Keratinocyte (primary cell): Measurements from ENCODE around the gene RUFY3. TPM values are rescaled to one million over a fixed set of nuclear protein-coding genes. Genes with fewer than 3 reads are reported as not detected.

ENCODE experiments used
- DNase-seq: peaks from one replicate; pipeline ENCODE4 v3.0.0-alpha.2; 2011; ENCODE audit warnings: low read depth, missing footprints, low spot score
- FAIRE-seq: peaks from 2 replicates; lab custom pipeline; 2011; peaks lifted over from hg19 to GRCh38; lab: Jason Lieb, UNC
- H2AFZ ChIP-seq: 2 replicates; pipeline ENCODE4 v1.6.0; 2012; ENCODE audit warnings: low read length, control low read depth, inconsistent platforms; ENCODE audit not compliant: control insufficient read depth
- H3K27ac ChIP-seq: 2 replicates; pipeline ENCODE4 v1.5.1; 2011; ENCODE audit warnings: low read length; ENCODE audit not compliant: control insufficient read depth, insufficient read depth
- H3K27me3 ChIP-seq: 3 replicates; pipeline ENCODE4 v1.6.0; 2011; ENCODE audit warnings: low read length; ENCODE audit not compliant: control insufficient read depth, insufficient read depth; ENCODE audit errors: extremely low read depth
- H3K36me3 ChIP-seq, 2 experiments: 2 replicates in 1 of 2; 3 replicates in 1 of 2; pipeline ENCODE4 v1.5.1; 2011; ENCODE audit warnings: low read length in 2 of 2, mild to moderate bottlenecking in 1 of 2; ENCODE audit not compliant: control insufficient read depth in 2 of 2, insufficient read depth in 2 of 2; ENCODE audit errors: extremely low read depth in 1 of 2
- H3K4me1 ChIP-seq: 3 replicates; pipeline ENCODE4 v1.5.1; 2011; ENCODE audit warnings: low read length; ENCODE audit not compliant: control insufficient read depth, insufficient read depth; ENCODE audit errors: extremely low read depth
- H3K4me2 ChIP-seq: 3 replicates; pipeline ENCODE4 v1.6.0; 2011; ENCODE audit warnings: low read depth, low read length; ENCODE audit not compliant: control insufficient read depth, insufficient read depth; ENCODE audit errors: extremely low read depth
- H3K4me3 ChIP-seq, 3 experiments: fragments of 200-600 bp in 1 of 3; sonication (generic) in 1 of 3; 2 replicates in 2 of 3; 3 replicates in 1 of 3; pipeline ENCODE4 v1.5.1; 2011 to 2016; ENCODE audit warnings: low read length in 3 of 3, mild to moderate bottlenecking in 3 of 3, control low read depth in 2 of 3, inconsistent platforms in 1 of 3, low read depth in 1 of 3, mixed read lengths in 1 of 3, mixed run types in 1 of 3, moderate library complexity in 1 of 3; ENCODE audit not compliant: control insufficient read depth in 2 of 3, insufficient read depth in 2 of 3; ENCODE audit errors: extremely low read depth in 1 of 3
- H3K79me2 ChIP-seq: 2 replicates; pipeline ENCODE4 v1.6.0; 2012; ENCODE audit warnings: low read length; ENCODE audit not compliant: control insufficient read depth, insufficient read depth
- H3K9ac ChIP-seq: 3 replicates; pipeline ENCODE4 v1.6.0; 2011; ENCODE audit warnings: low read length; ENCODE audit not compliant: control insufficient read depth, insufficient read depth; ENCODE audit errors: extremely low read depth
- H3K9me1 ChIP-seq: 3 replicates; pipeline ENCODE4 v1.6.0; 2011; ENCODE audit warnings: low read length; ENCODE audit not compliant: control insufficient read depth, insufficient read depth; ENCODE audit errors: extremely low read depth
- H3K9me3 ChIP-seq: 2 replicates; pipeline ENCODE4 v1.5.1; 2012; ENCODE audit warnings: low read depth, low read length; ENCODE audit not compliant: control insufficient read depth
- H4K20me1 ChIP-seq: 3 replicates; pipeline ENCODE4 v1.6.0; 2011; ENCODE audit warnings: low read length; ENCODE audit not compliant: control insufficient read depth, insufficient read depth; ENCODE audit errors: extremely low read depth
- EZH2 ChIP-seq: IDR thresholded peaks from one replicate; pipeline ENCODE4 v1.6.1; 2012; ENCODE audit warnings: inconsistent platforms, mild to moderate bottlenecking, low read length, moderate library complexity
- dilution Hi-C: fragments of 300-500 bp; cut with MboI; formaldehyde crosslinking; loops from one replicate; pipeline ENCODE4 v1.7.0; 2020; ENCODE audit warnings: low sequenced_read_pairs; ENCODE audit not compliant: extremely low pct_ligation_motif_present
- polyA plus RNA-seq, 5 experiments: library from polyadenylated mRNA; depleted of rRNA in 3 of 5; stranded (reverse) in 3 of 5; stranded (forward) in 1 of 5; unstranded in 1 of 5; fragments of >200 nt; gene quantifications; 1 replicate in 1 of 5; 2 replicates in 3 of 5; 3 replicates in 1 of 5; pipeline versions ENCODE4 v1.2.1 to v1.2.3, GENCODE V29; 2011 to 2012; ENCODE audit warnings: missing spikeins in 2 of 5, low read depth in 1 of 5, low replicate concordance in 1 of 5
- TF ChIP-seq, protein P1 (sequence below), 3 experiments: IDR thresholded peaks in 1 of 3; conservative IDR thresholded peaks in 1 of 3; optimal IDR thresholded peaks in 1 of 3; 2 replicates in 2 of 3; 3 replicates in 1 of 3; pipeline versions ENCODE3 to v1.5.1; 2011; ENCODE audit warnings: low read length in 3 of 3, mild to moderate bottlenecking in 3 of 3, moderate library complexity in 2 of 3, control low read depth in 1 of 3, inconsistent platforms in 1 of 3; ENCODE audit not compliant: insufficient read depth in 2 of 3; ENCODE audit errors: extremely low read depth in 1 of 3

The RUFY3 gene
- polyA plus RNA-seq, 1 donor (not counting 4 experiments of a cell fraction or from before 2014, with no cell fraction given): 18.9 TPM

DNA sequence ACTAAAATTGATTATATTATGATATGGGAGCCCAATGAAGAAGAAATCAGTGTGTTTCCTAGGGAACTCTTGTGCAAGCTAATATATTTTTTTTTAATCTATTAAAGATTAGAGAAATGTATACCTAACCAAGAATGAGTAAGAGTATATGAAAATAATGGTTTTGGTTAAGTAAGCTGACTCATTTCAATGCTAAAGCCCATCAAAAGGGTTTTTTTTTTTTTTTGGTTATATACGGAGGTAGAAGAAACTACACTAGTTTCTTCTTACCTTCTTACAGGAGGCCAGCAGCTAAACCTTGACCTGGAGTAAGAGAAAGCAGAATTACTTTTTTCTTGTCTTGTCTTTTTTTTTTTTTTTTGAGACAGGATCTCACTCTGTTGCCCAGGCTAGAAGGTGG is 27.5 kb downstream of the RUFY3 start:
- dilution Hi-C loops: no loop called here
- no peak overlapping the region for H3K27ac ChIP-seq
- no peaks in the 10 kb centered on the region for H3K79me2 ChIP-seq
- no peaks in the 10 kb centered on the region for H3K9me3 ChIP-seq
- no peaks in the 10 kb centered on the region for H3K9me1 ChIP-seq
- no peaks in the 10 kb centered on the region for H3K4me1 ChIP-seq
- TF ChIP-seq, protein P1, sequence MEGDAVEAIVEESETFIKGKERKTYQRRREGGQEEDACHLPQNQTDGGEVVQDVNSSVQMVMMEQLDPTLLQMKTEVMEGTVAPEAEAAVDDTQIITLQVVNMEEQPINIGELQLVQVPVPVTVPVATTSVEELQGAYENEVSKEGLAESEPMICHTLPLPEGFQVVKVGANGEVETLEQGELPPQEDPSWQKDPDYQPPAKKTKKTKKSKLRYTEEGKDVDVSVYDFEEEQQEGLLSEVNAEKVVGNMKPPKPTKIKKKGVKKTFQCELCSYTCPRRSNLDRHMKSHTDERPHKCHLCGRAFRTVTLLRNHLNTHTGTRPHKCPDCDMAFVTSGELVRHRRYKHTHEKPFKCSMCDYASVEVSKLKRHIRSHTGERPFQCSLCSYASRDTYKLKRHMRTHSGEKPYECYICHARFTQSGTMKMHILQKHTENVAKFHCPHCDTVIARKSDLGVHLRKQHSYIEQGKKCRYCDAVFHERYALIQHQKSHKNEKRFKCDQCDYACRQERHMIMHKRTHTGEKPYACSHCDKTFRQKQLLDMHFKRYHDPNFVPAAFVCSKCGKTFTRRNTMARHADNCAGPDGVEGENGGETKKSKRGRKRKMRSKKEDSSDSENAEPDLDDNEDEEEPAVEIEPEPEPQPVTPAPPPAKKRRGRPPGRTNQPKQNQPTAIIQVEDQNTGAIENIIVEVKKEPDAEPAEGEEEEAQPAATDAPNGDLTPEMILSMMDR (optimal IDR thresholded peaks at IDR 0.05 in 1 of 3, IDR thresholded peaks at IDR 0.05 in 1 of 3, conservative IDR thresholded peaks at IDR 0.05 in 1 of 3; ENCODE audit: extremely low read depth in 1 of 3, insufficient read depth in 2 of 3, low read length in 3 of 3): no peak
- TF ChIP-seq EZH2: no peak
- no peaks in the 10 kb centered on the region for H3K36me3 ChIP-seq
- H3K4me2 ChIP-seq: no peak overlapping the region
- no peak for DNase-seq
- H3K4me3 ChIP-seq: no peak overlapping the region
- H3K9ac ChIP-seq: no peak overlapping the region
- H2AFZ ChIP-seq: no peak overlapping the region
- no peaks in the 10 kb centered on the region for H3K27me3 ChIP-seq
- H4K20me1 ChIP-seq: no peaks in the 10 kb centered on the region
- FAIRE-seq: no peak

DNA sequence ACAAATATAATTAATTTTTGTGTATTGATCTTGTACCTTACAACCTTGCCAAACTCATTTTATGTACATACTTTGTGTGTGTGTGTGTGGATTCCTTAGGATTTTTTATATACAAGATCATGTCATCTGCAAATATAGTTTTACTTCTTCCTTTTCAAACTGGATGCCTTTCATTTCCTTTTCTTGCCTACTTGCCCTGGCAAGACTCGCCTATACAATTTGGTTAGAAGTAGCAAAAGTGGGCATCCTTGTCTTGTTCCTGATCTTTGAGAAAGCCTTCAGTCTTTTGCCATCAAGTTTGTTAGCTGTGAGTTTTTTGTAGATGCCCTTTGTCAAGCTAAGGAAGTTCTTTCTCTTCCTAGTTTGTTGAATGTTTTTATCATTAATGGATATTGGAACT is 30.5 kb downstream of the RUFY3 start:
- dilution Hi-C loops: no loop called here
- Histone ChIP-seq H3K4me2 (no peak overlapping the region), H2AFZ (no peak overlapping the region), H3K36me3 (no peaks in the 10 kb centered on the region), H4K20me1 (no peaks in the 10 kb centered on the region), H3K4me1 (no peaks in the 10 kb centered on the region), H3K27ac (no peak overlapping the region), H3K9me1 (no peaks in the 10 kb centered on the region), H3K4me3 (no peak overlapping the region), H3K79me2 (no peaks in the 10 kb centered on the region), H3K9me3 (no peaks in the 10 kb centered on the region), H3K9ac (no peak overlapping the region), H3K27me3 (no peaks in the 10 kb centered on the region)
- DNase-seq: no peak
- FAIRE-seq: no peak
- TF ChIP-seq, protein P1 (optimal IDR thresholded peaks at IDR 0.05 in 1 of 3, IDR thresholded peaks at IDR 0.05 in 1 of 3, conservative IDR thresholded peaks at IDR 0.05 in 1 of 3; ENCODE audit: extremely low read depth in 1 of 3, insufficient read depth in 2 of 3, low read length in 3 of 3): no peak
- no peak for TF ChIP-seq EZH2
